Cardiac septum (tissue), 1 donor: ENCODE results near the gene FST. TPM values are rescaled to one million over a fixed set of nuclear protein-coding genes. Genes with fewer than 3 reads are reported as not detected.

Source experiments
- DNase-seq: peaks from one replicate; pipeline ENCODE4 v3.0.0-alpha.2; 2020; ENCODE audit warnings: low spot score
- intact Hi-C: fragments of 100-400 bp; cut with DNase I; formaldehyde crosslinking; loops from one replicate; pipeline ENCODE4 v1.14.0; 2022
- long read RNA-seq: library from polyadenylated mRNA; unstranded; transcript quantifications from one replicate; pipeline ENCODE4 v2.0.0, GENCODE V29; 2021
- total RNA-seq: library from RNA; stranded (reverse); fragmentation: NEBNext Ultra II Directional; extraction: Animal tissue kit (Norgen Biotek cat#: 25700); gene quantifications from one replicate; pipeline ENCODE4 v1.2.1, GENCODE V29; 2021
- donor health status: DM: no; HTN: no; CAD: no.

FST gene, protein sequence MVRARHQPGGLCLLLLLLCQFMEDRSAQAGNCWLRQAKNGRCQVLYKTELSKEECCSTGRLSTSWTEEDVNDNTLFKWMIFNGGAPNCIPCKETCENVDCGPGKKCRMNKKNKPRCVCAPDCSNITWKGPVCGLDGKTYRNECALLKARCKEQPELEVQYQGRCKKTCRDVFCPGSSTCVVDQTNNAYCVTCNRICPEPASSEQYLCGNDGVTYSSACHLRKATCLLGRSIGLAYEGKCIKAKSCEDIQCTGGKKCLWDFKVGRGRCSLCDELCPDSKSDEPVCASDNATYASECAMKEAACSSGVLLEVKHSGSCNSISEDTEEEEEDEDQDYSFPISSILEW
- 1.9 TPM for total RNA-seq
- long read RNA-seq, partial matches to known transcripts = 0 of 5 reads
- long read RNA-seq, other reads (novel, unspliced or antisense) = 1 of 5 reads

DNA sequence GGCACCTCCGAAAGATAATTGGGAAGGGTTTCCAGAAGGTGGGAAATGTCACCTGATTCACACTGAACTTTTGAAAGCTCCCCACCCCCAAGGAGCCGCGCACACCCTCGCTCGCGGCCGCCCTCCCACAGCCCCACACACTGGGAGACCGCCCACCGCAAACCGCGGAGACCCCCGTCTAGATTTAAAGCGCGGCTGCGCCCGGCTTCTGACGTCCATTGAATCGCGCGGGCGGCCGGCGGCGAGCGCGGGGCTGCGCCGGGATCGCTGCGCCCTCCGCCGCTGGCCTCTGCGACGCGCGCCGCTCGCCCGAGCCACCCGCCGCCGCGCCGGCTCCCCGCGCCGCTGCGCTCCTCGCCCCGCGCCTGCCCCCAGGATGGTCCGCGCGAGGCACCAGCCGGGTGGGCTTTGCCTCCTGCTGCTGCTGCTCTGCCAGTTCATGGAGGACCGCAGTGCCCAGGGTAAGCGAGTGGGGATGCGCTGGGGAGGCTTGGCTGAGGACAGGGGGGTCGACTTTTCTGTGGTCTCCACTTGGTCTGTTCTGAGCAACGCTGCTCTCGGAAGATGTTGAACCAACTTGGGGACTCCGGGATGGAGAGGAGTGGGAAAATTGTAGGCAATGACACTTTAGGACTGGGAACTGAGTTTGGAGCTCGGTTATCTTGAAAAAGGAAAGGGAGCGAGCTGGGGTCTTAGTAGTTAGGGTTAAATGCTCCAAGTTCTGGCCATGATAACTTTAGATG, at the start of gene FST:
Gene FST (plus strand): TSS at position 214 of the 743 bp plus-strand sequence. CDS start 163 bp downstream, at position 377.
- no peak for DNase-seq
- intact Hi-C loops = loop anchor here (5.0 kb wide), 3 partner anchors 82 to 512 kb away; partner anchors contain the start of gene NDUFS4

DNA sequence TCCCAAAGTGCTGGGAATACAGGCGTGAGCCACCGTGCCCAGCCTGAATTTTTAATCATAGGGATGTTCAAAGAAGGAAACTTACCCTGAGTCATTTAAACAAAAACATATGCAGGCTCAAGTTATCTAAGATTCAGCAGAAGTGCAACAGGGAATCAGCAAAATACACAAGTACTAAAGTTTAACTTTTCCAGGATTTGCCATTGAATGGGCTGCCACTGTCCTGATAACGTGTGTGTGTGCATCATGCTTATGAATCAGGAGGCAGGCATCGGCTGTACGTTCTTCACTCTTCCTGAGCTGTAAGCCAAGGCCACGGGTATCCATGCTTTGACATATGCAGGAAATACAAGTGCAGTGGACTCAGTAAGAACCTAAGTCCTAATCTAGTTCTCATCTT, 48.8 kb upstream of the FST start:
- intact Hi-C loops = no loop called here
- DNase-seq = no peak

DNA sequence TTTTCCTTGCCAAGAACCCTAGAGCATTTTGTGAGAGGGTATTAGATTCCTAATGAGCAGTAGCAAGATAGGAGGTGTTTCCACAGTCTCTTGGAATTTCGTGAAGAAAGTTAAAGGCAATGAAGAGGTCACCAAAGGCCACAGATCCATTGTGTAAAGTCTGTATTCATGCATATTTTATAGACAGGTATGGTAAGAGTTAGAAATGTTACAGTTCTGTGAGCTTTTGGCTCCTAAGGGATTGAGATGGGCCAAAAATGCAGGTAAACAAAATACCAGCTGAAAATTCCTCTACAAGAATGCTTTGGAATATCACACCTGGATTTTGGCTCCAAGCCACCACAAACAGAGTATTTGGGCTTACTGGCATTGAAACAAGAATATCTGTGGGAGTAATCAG, 47.4 kb upstream of the FST start:
- no peak for DNase-seq
- intact Hi-C loops = no loop called here

DNA sequence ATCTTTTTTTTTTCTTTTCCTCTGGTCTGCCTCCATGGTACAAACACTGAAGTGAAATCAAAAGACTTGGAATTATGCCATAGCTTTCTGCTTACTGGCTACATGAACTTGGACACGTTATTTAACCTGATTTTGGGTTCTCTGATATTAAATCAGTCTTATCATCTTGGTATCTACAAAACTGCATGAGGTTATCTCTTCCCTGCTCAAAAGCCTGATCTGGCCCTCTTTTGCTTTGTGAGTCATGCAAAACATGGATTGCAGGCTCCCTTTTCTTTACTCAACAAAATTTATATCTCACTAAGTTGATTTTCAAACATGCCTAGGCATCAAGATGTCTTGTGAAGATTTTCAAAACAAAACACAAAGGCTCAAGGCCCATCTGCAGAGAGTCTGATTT, 45.9 kb upstream of the FST start:
- DNase-seq = no peak
- intact Hi-C loops = no loop called here

DNA sequence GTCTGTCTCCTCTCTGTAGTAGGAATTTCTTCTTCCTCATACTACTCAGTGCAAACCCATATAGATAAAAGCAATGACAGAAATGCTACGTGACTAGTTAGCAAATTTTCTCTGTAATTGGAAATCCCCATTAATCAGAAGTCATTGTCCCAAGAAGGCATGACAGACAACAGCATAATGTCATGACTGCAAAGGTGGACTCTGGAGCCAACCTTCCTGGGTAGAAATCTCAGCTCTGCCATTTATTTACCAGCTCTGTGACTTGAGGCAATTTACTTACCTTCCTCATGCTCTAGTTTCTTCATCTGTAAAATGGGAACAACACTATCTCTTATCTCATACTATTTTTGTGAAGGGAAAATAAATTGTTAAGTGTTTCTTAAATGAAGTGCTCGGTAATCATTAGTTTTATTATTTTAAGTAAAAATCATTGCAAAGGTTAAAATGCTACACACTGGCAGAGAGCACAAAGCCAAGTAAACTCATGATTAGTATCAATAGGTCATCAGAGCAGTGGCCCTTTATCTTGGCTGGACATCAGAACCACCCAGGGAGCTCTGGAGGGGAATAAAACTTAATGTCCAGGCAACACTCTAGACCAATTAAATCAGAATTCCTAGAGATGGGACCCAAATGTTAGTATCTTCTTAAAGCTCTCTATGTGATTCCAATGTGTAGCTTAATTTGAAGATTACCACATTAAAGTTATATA, 43.8 kb upstream of the FST start:
- intact Hi-C loops = no loop called here
- DNase-seq = no peak

DNA sequence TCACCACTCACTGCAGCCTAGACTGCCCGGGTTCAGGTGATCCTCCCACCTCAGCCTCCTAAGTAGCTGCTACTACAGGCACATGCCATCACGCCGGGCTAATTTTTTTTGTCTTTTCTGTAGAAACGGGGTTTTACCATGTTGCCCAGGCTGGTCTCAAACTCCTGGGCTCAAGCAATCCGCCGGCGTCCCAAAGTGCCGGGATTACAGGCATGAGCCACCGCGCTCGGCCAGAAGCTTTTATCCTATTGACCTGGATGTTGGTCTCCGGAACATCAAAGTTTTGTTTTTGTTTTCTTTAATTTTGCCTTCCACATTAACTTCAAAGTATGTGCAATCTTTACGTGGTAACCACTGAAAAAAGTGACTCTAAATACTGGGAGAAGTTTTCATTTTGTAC, 42.4 kb upstream of the FST start:
- DNase-seq = no peak
- intact Hi-C loops = no loop called here

DNA sequence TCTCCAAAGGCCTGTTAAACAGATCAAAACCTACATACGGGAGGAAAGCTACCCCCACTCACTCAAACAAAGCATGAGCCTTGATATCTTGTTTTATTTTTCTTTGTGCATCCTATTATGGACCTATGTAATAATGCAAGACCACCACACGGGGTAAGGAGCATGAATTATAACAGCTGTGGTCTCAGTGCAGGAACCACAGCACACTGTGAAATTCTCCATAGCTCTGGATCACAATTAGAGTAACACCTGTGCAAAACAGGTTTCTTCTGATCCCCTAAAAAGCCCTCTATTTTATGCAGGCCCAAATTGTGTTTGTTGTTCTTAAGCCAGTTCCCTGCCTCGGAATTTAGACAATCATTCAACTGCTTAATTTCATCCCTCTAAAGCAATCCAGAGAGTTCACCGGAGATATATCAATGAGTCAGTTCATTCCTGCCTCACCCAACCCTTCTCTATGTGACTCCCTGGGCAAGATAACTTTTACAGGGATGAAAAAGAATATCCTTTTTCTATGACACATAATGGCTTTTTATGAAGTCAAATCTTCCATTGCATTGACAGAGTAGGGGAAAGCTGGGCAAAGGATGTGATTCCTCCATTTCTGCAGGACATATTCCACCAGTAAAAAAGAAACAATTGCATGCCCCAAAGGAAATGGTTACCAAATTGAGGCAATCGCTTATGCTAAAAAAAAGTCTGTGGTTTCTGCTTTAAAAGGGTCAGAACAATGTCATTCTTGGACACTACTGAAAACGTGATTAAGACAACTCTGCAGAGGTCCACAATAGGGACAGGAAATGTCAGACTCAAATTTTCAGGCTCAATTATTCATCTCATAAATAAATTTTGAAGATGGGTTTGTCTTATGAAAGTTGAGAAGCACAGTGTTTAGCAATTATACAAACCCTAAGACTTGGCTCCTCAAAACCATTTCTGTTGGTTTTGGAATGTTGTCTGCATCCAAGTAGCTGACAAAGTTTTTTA, 41.6 kb upstream of the FST start:
- DNase-seq = no peak
- intact Hi-C loops = no loop called here

DNA sequence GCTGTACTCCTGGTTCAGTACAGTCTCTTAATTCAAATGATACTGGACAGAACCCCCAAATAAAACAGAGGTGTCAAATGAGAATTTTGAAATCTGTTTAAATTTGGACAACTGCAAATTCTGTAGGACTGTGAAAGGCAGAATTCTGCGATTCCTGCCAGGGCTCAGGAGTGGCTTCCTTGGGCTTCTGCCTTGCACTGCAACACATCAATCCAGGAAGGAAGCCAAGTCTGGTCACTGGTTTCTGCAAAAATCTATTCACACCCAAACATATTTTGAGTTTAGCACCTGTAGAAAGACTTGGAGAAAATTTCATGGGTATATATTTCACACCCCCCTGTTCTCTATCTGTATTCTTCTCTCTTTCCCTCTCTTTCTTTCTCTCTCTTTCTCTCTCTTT, 37.5 kb upstream of the FST start:
- intact Hi-C loops = no loop called here
- no peak for DNase-seq

DNA sequence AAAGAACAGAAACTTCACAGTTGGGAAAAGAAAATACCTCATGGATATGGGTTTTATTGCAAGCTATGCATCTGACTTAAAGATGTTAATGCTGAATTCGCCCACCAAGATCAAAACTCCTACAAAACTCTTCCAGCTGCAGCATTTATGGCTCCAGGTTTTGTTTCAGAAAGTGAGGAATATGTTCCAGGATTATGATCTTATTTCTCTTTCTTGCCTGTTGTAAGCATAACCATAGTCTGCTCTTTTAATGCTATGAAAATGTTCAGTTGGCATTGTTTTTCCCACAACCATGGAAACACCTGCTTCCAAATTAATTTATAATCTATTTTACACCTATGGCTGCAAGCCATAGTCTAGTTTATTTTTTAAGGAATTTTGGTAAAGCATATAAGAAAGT, 34.9 kb upstream of the FST start:
- intact Hi-C loops = no loop called here
- no peak for DNase-seq

DNA sequence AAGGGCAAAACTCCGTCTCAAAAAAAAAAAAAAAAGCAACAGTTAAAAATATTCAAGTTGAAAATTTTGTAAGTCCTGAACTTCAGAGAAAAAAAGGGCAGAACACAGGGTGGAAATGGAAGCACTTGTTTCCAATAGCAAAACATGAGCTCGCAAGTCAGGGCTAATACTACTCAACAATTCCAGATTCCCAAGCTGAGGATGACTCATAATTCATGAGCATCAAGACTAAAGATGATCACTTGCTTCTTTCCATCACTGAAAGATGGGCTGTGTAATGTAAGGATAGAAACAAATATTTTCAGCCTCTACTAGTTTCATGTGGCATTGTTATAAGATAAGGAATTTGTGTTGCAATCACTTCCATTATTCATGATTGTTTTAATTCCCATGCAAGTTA, 33.5 kb upstream of the FST start:
- DNase-seq = no peak
- intact Hi-C loops = no loop called here

DNA sequence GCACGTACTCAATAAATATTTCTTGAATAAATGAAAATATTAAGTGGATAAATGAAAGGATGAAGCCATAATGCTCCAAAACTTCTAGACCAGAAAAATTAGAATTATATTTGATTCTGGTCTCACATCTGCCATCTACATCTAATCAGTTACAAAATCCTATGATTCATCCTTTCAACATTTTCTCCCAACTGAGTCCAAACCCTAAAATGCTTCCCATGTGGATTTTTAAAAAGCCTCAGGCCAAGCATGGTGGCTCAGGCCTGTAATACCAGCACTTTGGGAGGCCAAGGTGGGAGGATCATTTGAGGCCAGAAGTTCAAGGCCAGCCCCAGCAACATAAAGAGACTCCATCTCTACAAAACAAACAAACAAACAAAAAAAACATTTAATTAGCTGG, 31.6 kb upstream of the FST start:
- no peak for DNase-seq
- intact Hi-C loops = no loop called here

DNA sequence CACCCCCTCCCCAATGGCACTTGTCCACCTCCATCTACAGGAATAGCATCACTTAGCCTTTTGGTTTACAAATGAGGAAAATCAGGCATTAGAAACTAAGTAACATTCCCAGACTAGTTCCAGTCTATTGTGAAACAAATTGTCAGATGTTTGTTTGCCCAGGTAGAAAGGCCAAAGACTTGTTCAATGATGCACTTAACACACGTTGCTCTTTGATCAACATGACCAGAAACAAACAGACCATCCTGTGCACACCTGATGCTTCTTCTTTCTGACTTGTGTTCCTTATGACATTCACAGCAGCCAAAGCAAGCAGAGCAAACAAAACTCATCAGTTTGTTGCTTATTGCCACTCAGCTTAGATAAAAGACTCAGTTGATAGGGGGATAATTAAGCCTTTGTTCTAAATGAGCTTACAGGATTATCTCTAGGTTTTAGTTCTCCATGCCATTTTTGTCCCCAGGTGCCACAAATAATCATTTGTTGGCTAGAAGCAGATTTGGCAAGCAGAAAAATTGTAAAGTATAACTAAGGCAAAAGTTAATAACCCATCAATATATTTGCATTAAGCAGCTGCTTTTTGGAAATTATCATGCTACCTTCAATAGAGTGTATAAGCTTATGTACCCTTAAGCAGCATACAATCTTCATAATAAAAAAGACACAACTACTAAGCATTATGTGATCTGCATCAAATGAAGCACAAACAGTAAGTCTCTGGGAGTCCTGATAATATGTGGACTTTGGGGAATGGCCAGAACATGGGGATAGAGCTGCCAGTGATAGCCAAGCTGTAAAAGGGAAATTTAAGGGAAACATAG, 26.3 kb upstream of the FST start:
- intact Hi-C loops = no loop called here
- no peak for DNase-seq

DNA sequence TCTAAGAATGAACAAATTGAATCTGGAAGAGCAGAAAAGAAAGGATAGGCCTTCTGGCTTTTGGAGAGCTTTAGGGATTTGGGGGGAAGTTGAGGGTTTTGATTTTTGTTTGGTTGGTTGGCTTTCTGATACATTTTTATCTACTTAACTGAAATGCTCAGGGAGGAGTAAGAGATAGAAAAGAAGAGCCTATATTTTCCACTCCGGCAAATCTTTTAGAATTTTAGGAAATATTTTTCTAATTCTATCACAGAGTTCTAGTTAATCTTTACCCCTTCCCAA, 25.8 kb upstream of the FST start:
- intact Hi-C loops = no loop called here
- no peak for DNase-seq

DNA sequence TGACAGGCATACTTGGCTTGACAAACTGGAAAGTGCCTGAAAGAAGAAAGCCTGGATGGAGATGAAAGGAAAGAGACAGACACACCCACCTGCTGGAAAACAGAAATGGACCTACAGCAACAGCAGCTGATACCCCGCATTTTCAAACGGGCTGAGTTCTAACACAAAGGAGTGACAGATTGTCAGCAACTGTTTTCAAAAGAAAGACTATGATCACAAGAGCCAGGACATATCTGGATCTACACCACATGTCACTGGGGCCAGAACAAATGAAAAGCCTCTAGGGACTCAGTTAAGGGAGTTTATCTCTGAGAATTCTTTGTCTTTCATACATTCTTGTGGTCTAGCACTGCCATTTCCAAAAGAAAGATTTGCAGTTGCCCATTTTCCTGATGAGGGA, 24.1 kb upstream of the FST start:
- DNase-seq = no peak
- intact Hi-C loops = no loop called here

DNA sequence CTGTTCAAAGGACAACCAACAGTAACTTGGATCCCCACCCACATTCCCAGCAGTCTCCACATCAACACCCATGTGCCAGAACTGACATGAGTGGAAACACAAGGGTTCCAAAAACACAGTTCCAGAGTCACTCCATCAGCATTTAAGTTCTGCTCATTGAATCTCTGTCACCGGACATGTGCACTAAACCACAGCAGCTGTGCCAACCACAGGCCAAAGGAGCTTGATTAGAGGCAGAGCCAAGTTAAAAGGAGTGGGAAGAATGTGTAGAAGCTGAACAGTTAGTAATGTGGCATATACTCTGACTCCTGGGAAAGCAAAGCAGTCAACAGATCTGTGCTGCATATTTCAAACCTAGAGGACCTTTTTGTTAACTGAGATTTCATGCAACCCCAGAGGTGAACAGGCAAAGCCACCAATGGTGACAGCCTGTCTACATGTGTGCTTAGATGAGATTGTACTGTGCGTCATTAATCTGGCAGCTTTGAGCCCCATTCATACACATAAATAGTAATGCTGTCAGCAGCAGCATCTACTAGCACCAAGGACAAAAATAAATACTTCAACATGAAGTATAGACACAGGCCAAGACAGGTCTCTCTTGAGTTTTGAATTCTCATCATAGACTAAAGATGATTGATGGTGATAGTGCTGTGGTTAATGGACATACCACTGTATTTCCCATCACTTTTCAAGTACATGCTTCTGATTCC, 16.4 kb upstream of the FST start:
- intact Hi-C loops = no loop called here
- no peak for DNase-seq

DNA sequence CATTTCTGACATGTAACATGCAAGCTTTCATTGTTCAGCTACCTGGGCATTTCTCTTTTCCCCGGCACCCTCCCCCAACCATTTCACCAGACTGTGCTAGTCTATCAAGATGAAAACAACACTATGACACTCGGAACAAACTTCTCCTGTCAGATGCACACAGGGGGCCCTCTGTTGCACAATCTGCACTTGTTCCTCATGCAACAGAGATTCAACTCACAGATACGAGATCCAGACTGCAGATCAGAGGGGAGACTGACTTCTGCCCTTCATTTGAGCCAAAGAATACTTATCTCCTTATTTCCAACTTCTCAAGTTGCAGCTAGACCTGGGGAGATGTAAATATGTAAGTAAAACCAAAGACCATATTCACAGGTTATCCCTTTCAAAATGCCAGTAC, 15.7 kb upstream of the FST start:
- intact Hi-C loops = no loop called here
- no peak for DNase-seq

DNA sequence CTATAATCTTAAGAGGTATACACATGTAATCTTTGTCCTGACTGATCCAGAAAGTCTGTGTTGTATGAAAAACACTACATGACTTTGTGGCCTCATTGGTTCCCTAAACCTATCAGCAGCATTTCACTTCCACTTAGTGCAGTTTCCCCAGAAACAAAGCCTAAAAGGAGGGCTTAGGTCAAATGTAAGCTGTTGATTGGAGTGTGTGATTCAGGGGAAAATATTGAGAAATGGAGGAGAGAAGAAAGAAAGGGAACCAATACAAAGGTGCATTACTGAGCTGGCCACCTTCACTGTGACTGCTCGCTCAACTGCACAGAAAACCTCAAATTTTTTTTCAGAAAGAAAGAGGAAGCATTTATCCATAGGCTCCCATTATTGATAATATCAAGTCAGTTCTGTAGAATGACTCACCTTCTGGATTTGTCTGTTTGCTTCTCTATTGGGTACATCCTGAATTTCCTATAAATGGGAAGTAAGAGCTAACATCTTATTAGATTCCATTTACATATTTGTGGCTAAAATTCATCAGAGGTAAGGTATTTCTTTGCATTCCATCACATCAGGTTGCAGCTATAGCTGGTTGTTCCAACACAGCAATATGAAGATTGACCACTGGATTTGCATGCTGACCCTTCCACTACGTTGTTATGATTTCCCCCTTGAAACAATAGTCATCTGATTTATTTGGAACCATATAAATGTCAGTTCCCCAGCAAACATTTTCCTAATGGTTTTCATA, 10.3 kb upstream of the FST start:
- DNase-seq = no peak
- intact Hi-C loops = no loop called here

DNA sequence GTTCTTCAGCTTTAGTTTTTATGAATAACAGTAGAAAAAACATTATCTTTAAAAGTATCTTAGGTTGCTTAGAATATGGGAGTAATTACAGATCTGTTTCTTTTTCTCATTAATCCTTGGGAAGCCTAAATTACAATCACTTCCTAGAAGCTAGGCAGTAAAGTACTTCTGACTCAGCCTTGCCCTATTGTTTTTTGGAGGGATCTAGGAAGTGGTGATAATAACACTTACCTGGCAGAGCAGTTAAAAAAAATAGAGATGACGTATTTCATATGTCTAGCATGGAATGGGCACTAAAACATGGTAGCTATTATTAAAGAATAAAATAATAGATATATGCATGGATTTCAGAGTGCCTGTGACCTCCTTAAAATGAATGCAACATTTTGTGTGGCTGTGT, 8.2 kb upstream of the FST start:
- DNase-seq = no peak
- intact Hi-C loops = no loop called here
